ENCODE measurements around the gene SCN5A. TPM values are rescaled to one million over a fixed set of nuclear protein-coding genes. Genes with fewer than 3 reads are reported as not detected.

The SCN5A gene
- total and polyA plus RNA-seq, 2 of the 8 experiments (the other 6 are each of a cell fraction or from before 2014, with no cell fraction given) = 4.8 to 11.4 TPM

DNA sequence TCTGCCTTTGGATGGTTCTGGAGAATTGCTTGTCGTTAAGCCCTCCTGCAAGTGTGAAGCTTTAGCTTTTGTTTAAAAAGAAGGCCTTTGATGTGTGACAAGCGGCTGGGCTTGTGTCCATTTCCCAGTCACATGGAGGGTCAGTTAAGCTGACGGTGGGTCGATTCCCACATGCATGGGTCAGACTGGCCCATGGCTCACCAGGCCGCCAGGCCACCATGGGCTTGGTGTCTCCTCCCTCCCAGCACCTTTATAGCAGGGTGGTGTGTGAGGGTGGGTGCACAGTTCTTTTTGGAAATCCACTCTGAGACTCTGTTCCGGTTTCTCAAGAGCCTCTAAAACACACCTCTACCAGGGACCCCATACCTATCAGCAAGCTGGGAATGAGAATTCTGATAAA, 67.2 kb downstream of the SCN5A start (continued):
- TF ChIP-seq SUZ12 (IDR thresholded peaks at IDR 0.05; ENCODE audit: low read length) = no peak
- TF ChIP-seq, protein P1, sequence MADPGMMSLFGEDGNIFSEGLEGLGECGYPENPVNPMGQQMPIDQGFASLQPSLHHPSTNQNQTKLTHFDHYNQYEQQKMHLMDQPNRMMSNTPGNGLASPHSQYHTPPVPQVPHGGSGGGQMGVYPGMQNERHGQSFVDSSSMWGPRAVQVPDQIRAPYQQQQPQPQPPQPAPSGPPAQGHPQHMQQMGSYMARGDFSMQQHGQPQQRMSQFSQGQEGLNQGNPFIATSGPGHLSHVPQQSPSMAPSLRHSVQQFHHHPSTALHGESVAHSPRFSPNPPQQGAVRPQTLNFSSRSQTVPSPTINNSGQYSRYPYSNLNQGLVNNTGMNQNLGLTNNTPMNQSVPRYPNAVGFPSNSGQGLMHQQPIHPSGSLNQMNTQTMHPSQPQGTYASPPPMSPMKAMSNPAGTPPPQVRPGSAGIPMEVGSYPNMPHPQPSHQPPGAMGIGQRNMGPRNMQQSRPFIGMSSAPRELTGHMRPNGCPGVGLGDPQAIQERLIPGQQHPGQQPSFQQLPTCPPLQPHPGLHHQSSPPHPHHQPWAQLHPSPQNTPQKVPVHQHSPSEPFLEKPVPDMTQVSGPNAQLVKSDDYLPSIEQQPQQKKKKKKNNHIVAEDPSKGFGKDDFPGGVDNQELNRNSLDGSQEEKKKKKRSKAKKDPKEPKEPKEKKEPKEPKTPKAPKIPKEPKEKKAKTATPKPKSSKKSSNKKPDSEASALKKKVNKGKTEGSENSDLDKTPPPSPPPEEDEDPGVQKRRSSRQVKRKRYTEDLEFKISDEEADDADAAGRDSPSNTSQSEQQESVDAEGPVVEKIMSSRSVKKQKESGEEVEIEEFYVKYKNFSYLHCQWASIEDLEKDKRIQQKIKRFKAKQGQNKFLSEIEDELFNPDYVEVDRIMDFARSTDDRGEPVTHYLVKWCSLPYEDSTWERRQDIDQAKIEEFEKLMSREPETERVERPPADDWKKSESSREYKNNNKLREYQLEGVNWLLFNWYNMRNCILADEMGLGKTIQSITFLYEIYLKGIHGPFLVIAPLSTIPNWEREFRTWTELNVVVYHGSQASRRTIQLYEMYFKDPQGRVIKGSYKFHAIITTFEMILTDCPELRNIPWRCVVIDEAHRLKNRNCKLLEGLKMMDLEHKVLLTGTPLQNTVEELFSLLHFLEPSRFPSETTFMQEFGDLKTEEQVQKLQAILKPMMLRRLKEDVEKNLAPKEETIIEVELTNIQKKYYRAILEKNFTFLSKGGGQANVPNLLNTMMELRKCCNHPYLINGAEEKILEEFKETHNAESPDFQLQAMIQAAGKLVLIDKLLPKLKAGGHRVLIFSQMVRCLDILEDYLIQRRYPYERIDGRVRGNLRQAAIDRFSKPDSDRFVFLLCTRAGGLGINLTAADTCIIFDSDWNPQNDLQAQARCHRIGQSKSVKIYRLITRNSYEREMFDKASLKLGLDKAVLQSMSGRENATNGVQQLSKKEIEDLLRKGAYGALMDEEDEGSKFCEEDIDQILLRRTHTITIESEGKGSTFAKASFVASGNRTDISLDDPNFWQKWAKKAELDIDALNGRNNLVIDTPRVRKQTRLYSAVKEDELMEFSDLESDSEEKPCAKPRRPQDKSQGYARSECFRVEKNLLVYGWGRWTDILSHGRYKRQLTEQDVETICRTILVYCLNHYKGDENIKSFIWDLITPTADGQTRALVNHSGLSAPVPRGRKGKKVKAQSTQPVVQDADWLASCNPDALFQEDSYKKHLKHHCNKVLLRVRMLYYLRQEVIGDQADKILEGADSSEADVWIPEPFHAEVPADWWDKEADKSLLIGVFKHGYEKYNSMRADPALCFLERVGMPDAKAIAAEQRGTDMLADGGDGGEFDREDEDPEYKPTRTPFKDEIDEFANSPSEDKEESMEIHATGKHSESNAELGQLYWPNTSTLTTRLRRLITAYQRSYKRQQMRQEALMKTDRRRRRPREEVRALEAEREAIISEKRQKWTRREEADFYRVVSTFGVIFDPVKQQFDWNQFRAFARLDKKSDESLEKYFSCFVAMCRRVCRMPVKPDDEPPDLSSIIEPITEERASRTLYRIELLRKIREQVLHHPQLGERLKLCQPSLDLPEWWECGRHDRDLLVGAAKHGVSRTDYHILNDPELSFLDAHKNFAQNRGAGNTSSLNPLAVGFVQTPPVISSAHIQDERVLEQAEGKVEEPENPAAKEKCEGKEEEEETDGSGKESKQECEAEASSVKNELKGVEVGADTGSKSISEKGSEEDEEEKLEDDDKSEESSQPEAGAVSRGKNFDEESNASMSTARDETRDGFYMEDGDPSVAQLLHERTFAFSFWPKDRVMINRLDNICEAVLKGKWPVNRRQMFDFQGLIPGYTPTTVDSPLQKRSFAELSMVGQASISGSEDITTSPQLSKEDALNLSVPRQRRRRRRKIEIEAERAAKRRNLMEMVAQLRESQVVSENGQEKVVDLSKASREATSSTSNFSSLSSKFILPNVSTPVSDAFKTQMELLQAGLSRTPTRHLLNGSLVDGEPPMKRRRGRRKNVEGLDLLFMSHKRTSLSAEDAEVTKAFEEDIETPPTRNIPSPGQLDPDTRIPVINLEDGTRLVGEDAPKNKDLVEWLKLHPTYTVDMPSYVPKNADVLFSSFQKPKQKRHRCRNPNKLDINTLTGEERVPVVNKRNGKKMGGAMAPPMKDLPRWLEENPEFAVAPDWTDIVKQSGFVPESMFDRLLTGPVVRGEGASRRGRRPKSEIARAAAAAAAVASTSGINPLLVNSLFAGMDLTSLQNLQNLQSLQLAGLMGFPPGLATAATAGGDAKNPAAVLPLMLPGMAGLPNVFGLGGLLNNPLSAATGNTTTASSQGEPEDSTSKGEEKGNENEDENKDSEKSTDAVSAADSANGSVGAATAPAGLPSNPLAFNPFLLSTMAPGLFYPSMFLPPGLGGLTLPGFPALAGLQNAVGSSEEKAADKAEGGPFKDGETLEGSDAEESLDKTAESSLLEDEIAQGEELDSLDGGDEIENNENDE (IDR thresholded peaks at IDR 0.05; ENCODE audit: insufficient replicate concordance, low read length) = no peak
- TF ChIP-seq POLR2A (IDR thresholded peaks at IDR 0.05; ENCODE audit: control extremely low read depth in 1 of 2, low read depth in 2 of 2, low read length in 2 of 2) = no peak
